ENCODE measurements around the gene ALPG.
"Not testable (repeated sequence)": the region's sequence is repeated elsewhere in the genome, so short reads cannot be mapped to it uniquely, and the experiment has no call there.

Gene ALPG

GRCh38 chr2:232376260-232376659 is 30.4 kb upstream of the ALPG start:
- no peak overlapping the region for H3K4me3 ChIP-seq

GRCh38 chr2:232376713-232377112 is 29.9 kb upstream of the ALPG start:
- Histone ChIP-seq H3K27ac (no peak overlapping the region), H3K4me3 (no peak overlapping the region)

More at GRCh38 chr2:232376260-232376659, 30.4 kb upstream of the ALPG start:
- no peak overlapping the region for H3K27ac ChIP-seq

- Histone ChIP-seq H3K4me3 (no peak overlapping the region), H3K27ac (no peak overlapping the region)
Observed at GRCh38 chr2:232377319-232377718, 29.3 kb upstream of the ALPG start.

- Histone ChIP-seq H3K4me3 (no peak overlapping the region), H3K27ac (no peak overlapping the region)
Observed at GRCh38 chr2:232377841-232378734, 28.6 kb upstream of the ALPG start.

- not testable (repeated sequence) for H3K4me3 ChIP-seq, H3K27ac ChIP-seq
Observed at GRCh38 chr2:232378735-232379151, 27.9 kb upstream of the ALPG start, which contains the start of gene ALPP. Gene ALPP (plus strand): TSS chr2:232378751. CDS start chr2:232378803, 52 bp downstream.

- H3K4me3 ChIP-seq: not testable (repeated sequence)
Observed at GRCh38 chr2:232379610-232380590, 26.7 kb upstream of the ALPG start.

GRCh38 chr2:232381204-232382031 is 25.2 kb upstream of the ALPG start:
- not testable (repeated sequence) for H3K27ac ChIP-seq, H3K4me3 ChIP-seq

More at GRCh38 chr2:232379610-232380590, 26.7 kb upstream of the ALPG start:
- not testable (repeated sequence) for H3K27ac ChIP-seq

- no peak overlapping the region for H3K27ac ChIP-seq
- H3K4me3 ChIP-seq: no peak overlapping the region
Observed at GRCh38 chr2:232382331-232383225, 24.1 kb upstream of the ALPG start.

GRCh38 chr2:232384466-232384865 is 22.2 kb upstream of the ALPG start:
- no peak overlapping the region for H3K4me3 ChIP-seq
- no peak overlapping the region for H3K27ac ChIP-seq

GRCh38 chr2:232385058-232385457 is 21.6 kb upstream of the ALPG start:
- not testable (repeated sequence) for H3K4me3 ChIP-seq, H3K27ac ChIP-seq

- Histone ChIP-seq H3K27ac (no peak overlapping the region), H3K4me3 (no peak overlapping the region)
Observed at GRCh38 chr2:232385660-232386489, 20.8 kb upstream of the ALPG start.

- Histone ChIP-seq H3K4me3 (no peak overlapping the region), H3K27ac (no peak overlapping the region)
Observed at GRCh38 chr2:232386490-232386739, 20.2 kb upstream of the ALPG start.

GRCh38 chr2:232386740-232387450 is 19.7 kb upstream of the ALPG start:
- no peak overlapping the region for H3K4me3 ChIP-seq
- no peak overlapping the region for H3K27ac ChIP-seq

- H3K4me3 ChIP-seq: no peak overlapping the region
Observed at GRCh38 chr2:232387451-232388171, 19.0 kb upstream of the ALPG start.

GRCh38 chr2:232388324-232388891 is 18.2 kb upstream of the ALPG start:
- Histone ChIP-seq H3K27ac (no peak overlapping the region), H3K4me3 (no peak overlapping the region)

More at GRCh38 chr2:232387451-232388171, 19.0 kb upstream of the ALPG start:
- H3K27ac ChIP-seq: no peak overlapping the region

GRCh38 chr2:232389327-232389726 is 17.3 kb upstream of the ALPG start:
- H3K27ac ChIP-seq: no peak overlapping the region
- no peak overlapping the region for H3K4me3 ChIP-seq

Data from skin epidermis (tissue), 12 donors.